ENCODE data around the gene MAB21L1. TPM values are rescaled to one million over a fixed set of nuclear protein-coding genes. Genes with fewer than 3 reads are reported as not detected.

The MAB21L1 gene
- total RNA-seq, 1 experiment from 2014 or later: not detected

- H3K23me2 ChIP-seq (ENCODE audit: insufficient read length, low read depth, low read length, poor library complexity, severe bottlenecking): no peaks in the 10 kb centered on the region
- H3K27ac ChIP-seq (ENCODE audit: insufficient read length, low read depth, low read length): no peak overlapping the region
- no peak overlapping the region for H3K18ac ChIP-seq (ENCODE audit: insufficient read length, low read depth, low read length)
- H3K4me2 ChIP-seq (ENCODE audit: insufficient read depth, insufficient read length, low read length): no peak overlapping the region
- H3K4ac ChIP-seq (ENCODE audit: low read depth, low read length): no peak overlapping the region
- H3K9ac ChIP-seq (ENCODE audit: extremely low read depth, insufficient read length, low read length): no peak overlapping the region
- no peak overlapping the region for H2AFZ ChIP-seq (ENCODE audit: low read length)
- no peak overlapping the region for H2AK5ac ChIP-seq (ENCODE audit: insufficient read length, low read length)
- no peak overlapping the region for H2BK15ac ChIP-seq (ENCODE audit: low read depth, low read length)
- no peaks in the 10 kb centered on the region for H3K27me3 ChIP-seq (ENCODE audit: insufficient read depth, low read length)
- no peak overlapping the region for H3K23ac ChIP-seq (ENCODE audit: insufficient read length, low read depth, low read length)
- no peak overlapping the region for H4K8ac ChIP-seq (replicated peaks; ENCODE audit: insufficient read length, low read depth, low read length)
- H3K27ac Mint-ChIP-seq: no peak overlapping the region
- no peak overlapping the region for H4K5ac ChIP-seq (ENCODE audit: insufficient read length, low read depth, low read length)
- WGBS (ENCODE audit: extremely low coverage, insufficient read length, low lambda C conversion rate): no CpG with 5 or more reads among the region's 2 CpGs
- no peak for TF ChIP-seq CTCF (conservative IDR thresholded peaks at IDR 0.05)
- H3K36me3 Mint-ChIP-seq (ENCODE audit: insufficient read depth in 1 of 3, low read depth in 3 of 3): no peaks in the 10 kb centered on the region
- no peak overlapping the region for H3T11ph ChIP-seq (ENCODE audit: low read length)
- no peak overlapping the region for H4K91ac ChIP-seq (ENCODE audit: insufficient read length, low read depth, low read length)
- peaks cover 16% of the 10 kb centered on the region for H3K27me3 Mint-ChIP-seq (ENCODE audit: low read depth)
- no peak overlapping the region for H2BK12ac ChIP-seq (ENCODE audit: insufficient read length, low read depth, low read length)
- peaks cover under 1 to 5% of the 10 kb centered on the region in 2 experiments for H3K4me1 Mint-ChIP-seq
- H3K9me3 ChIP-seq (ENCODE audit: control insufficient read depth, low read depth, low read length): no peaks in the 10 kb centered on the region
- H3K79me2 ChIP-seq (ENCODE audit: insufficient read depth, low read length): no peaks in the 10 kb centered on the region
- no peak overlapping the region for H3K56ac ChIP-seq (ENCODE audit: insufficient read length, low read depth, low read length)
- H3K79me1 ChIP-seq (ENCODE audit: insufficient read depth, low read depth, low read length, poor library complexity, severe bottlenecking): no peaks in the 10 kb centered on the region
- H2BK120ac ChIP-seq (ENCODE audit: low read depth, low read length, poor library complexity, severe bottlenecking): no peak overlapping the region
- no peaks in the 10 kb centered on the region for H3K9me3 Mint-ChIP-seq
- H3K14ac ChIP-seq (ENCODE audit: insufficient read depth, low read length): no peak overlapping the region
- H4K20me1 ChIP-seq (ENCODE audit: control insufficient read depth, insufficient read depth, insufficient read length): no peaks in the 10 kb centered on the region
- no peak overlapping the region for H2BK5ac ChIP-seq (ENCODE audit: insufficient read length, low read length)
- no peaks in the 10 kb centered on the region for H3K4me1 ChIP-seq (ENCODE audit: insufficient read depth, low read length)
- DNase-seq: no peak
- no peak overlapping the region for H3K4me3 Mint-ChIP-seq
- H2BK20ac ChIP-seq (ENCODE audit: low read depth, low read length, poor library complexity, severe bottlenecking): no peak overlapping the region
Measured at GRCh38 chr13:35484384-35484783, 7.9 kb upstream of the MAB21L1 start.

Data from H9 (cell line).